GM12878 (cell line): ENCODE results near the gene KDM4C. TPM values are rescaled to one million over a fixed set of nuclear protein-coding genes. Genes with fewer than 3 reads are reported as not detected.

Experiments
- ATAC-seq: fragments of 200-7000 bp; cut with Tn5 transposase; 3 replicates; pipeline ENCODE4 v1.9.1; 2020; ENCODE audit warnings: mild to moderate bottlenecking, moderate library complexity
- BruUV-seq: library from RNA; stranded (reverse); fragments of 400-500 nt; replicated peaks from 2 replicates; lab custom pipeline; 2021; lab: Mats Ljungman, UMichigan
- CTCF ChIA-PET: fragments of 300-600 bp; sonication (Branson Sonifier 250); formaldehyde crosslinking; extraction: SDS; loops from one replicate; lab custom pipeline; 2021; ENCODE audit warnings: inconsistent platforms; lab: Yijun Ruan, JAX
- POLR2A ChIA-PET: fragments of 350-600 bp; formaldehyde crosslinking; extraction: SDS; loops from one replicate; lab custom pipeline; 2021; ENCODE audit warnings: inconsistent platforms; lab: Charles Lee
- RAD21 ChIA-PET: fragments of 300-600 bp; sonication (Branson Sonifier 250); formaldehyde crosslinking; loops from one replicate; lab custom pipeline; 2023; ENCODE audit warnings: antibody characterized with exemption; ENCODE audit not compliant: unreplicated experiment; lab: Charles Lee
- SMC1A ChIA-PET: fragments of 300-600 bp; sonication (Branson Sonifier 250); formaldehyde crosslinking; loops from one replicate; lab custom pipeline; 2023; ENCODE audit not compliant: unreplicated experiment, uncharacterized antibody; lab: Charles Lee
- DNase-seq: peaks from one replicate; pipeline ENCODE4 v3.0.0-alpha.2; 2011; ENCODE audit warnings: low read depth, low spot score
- FAIRE-seq: peaks from 3 replicates; lab custom pipeline; 2011; peaks lifted over from hg19 to GRCh38; lab: Jason Lieb, UNC
- H2AFZ ChIP-seq: 2 replicates; pipeline ENCODE4 v1.6.0; 2011; ENCODE audit warnings: low read depth, low read length, control low read depth; ENCODE audit not compliant: control insufficient read depth
- H3K27ac ChIP-seq: 2 replicates; pipeline ENCODE4 v1.5.1; 2011; ENCODE audit warnings: control low read depth; ENCODE audit not compliant: control insufficient read depth, insufficient read depth
- H3K27me3 ChIP-seq, 2 experiments: replicated peaks in 1 of 2; 2 replicates each; pipeline versions ENCODE4 v1.6.0 to v1.6.1; 2011; ENCODE audit warnings: low read length in 1 of 2; ENCODE audit not compliant: control insufficient read depth in 2 of 2, insufficient read depth in 2 of 2
- H3K36me3 ChIP-seq, 2 experiments: 2 replicates each; pipeline ENCODE4 v1.5.1; 2011; ENCODE audit warnings: low read length in 1 of 2; ENCODE audit not compliant: control insufficient read depth in 2 of 2, insufficient read depth in 2 of 2
- H3K4me1 ChIP-seq: 2 replicates; pipeline ENCODE4 v1.6.1; 2011; ENCODE audit warnings: mild to moderate bottlenecking, low read length, moderate library complexity, mixed read lengths; ENCODE audit not compliant: control insufficient read depth, insufficient read depth
- H3K4me2 ChIP-seq: 2 replicates; pipeline ENCODE4 v1.6.0; 2011; ENCODE audit warnings: control low read depth; ENCODE audit not compliant: control insufficient read depth, insufficient read depth
- H3K4me3 ChIP-seq: fragments of 200-600 bp; sonication (generic); 2 replicates; pipeline ENCODE4 v1.5.1; 2016
- H3K79me2 ChIP-seq: 2 replicates; pipeline ENCODE4 v1.6.0; 2011; ENCODE audit warnings: low read length; ENCODE audit not compliant: control insufficient read depth, insufficient read depth
- H3K9ac ChIP-seq: 2 replicates; pipeline ENCODE4 v1.8.0; 2011; ENCODE audit warnings: low read length, control low read depth, mixed read lengths; ENCODE audit not compliant: control insufficient read depth, insufficient read depth
- H3K9me3 ChIP-seq: replicated peaks from 3 replicates; pipeline ENCODE4 v1.5.1; 2011; ENCODE audit warnings: mild to moderate bottlenecking, low read length; ENCODE audit not compliant: control insufficient read depth, insufficient read depth
- H4K20me1 ChIP-seq: 2 replicates; pipeline ENCODE4 v1.6.0; 2011; ENCODE audit not compliant: control insufficient read depth, insufficient read depth
- ATF7 ChIP-seq: fragments of 450-650 bp; IDR thresholded peaks from 2 replicates; pipeline ENCODE4 v1.6.1; 2016; ENCODE audit warnings: low read depth, mild to moderate bottlenecking
- BACH1 ChIP-seq: fragments of 450-650 bp; IDR thresholded peaks from 2 replicates; pipeline ENCODE4 v1.6.1; 2017; ENCODE audit warnings: mild to moderate bottlenecking, borderline replicate concordance
- CEBPZ ChIP-seq: fragments of 150-350 bp; IDR thresholded peaks from 2 replicates; pipeline ENCODE4 v1.6.1; 2016; ENCODE audit warnings: low read depth, low read length
- CHD1 ChIP-seq: IDR thresholded peaks from 2 replicates; pipeline ENCODE4 v1.6.1; 2012; ENCODE audit warnings: low read depth, low read length, improper control_type of control experiment
- CHD2 ChIP-seq: IDR thresholded peaks from 2 replicates; pipeline ENCODE4 v1.6.1; 2011; ENCODE audit warnings: low read depth, low read length, improper control_type of control experiment, borderline replicate concordance
- FOS ChIP-seq: IDR thresholded peaks from 3 replicates; pipeline ENCODE4 v1.6.1; 2011; ENCODE audit warnings: borderline replicate concordance; ENCODE audit not compliant: insufficient read length; ENCODE audit errors: extremely low read depth
- POLR2AphosphoS5 ChIP-seq: IDR thresholded peaks from 2 replicates; pipeline ENCODE4 v1.6.1; 2011; ENCODE audit warnings: mild to moderate bottlenecking, low read length, inconsistent platforms
- RCOR1 ChIP-seq: conservative IDR thresholded peaks from 2 replicates; pipeline ENCODE4 v1.6.1; 2012; ENCODE audit warnings: low read depth, low read length, improper control_type of control experiment
- SIX5 ChIP-seq: IDR thresholded peaks from 2 replicates; pipeline ENCODE4 v1.6.1; 2011; ENCODE audit warnings: mild to moderate bottlenecking, low read depth, low read length, moderate library complexity; ENCODE audit not compliant: severe bottlenecking
- YY1 ChIP-seq: IDR thresholded peaks from 2 replicates; pipeline ENCODE4 v1.6.1; 2011; ENCODE audit warnings: low read depth, mild to moderate bottlenecking, low read length
- WGBS: methylation state at CpG from one replicate; pipeline ENCODE4 v1.1.6; 2016; ENCODE audit warnings: low lambda C conversion rate; ENCODE audit not compliant: insufficient replicate concordance, insufficient coverage; ENCODE audit errors: missing lambda C conversion rate; 5-methylcytosine and 5-hydroxymethylcytosine counted together
- in situ Hi-C: fragments of 300-500 bp; cut with MboI; formaldehyde crosslinking; loops from 9 replicates; pipeline ENCODE4 v1.14.3; 2018; ENCODE audit warnings: mixed read lengths
- intact Hi-C: fragments of 100-400 bp; cut with micrococcal nuclease; formaldehyde crosslinking; loops from one replicate; pipeline ENCODE4 v1.14.2; 2022; ENCODE audit not compliant: unreplicated experiment
- polyA plus RNA-seq, 11 experiments: library from polyadenylated mRNA; depleted of rRNA in 4 of 11; unstranded in 6 of 11; stranded (reverse) in 5 of 11; fragments of >200 nt; fragmentation: Nextera tagmentation in 4 of 11; fragmentation: Illumina TruSeq in 1 of 11; extraction: Ambion mirVana in 4 of 11; extraction: Trizol in 1 of 11; gene quantifications; 1 replicate in 1 of 11; 2 replicates in 10 of 11; pipeline versions ENCODE4 v1.2.1 to v1.2.3, GENCODE V29; 2011 to 2016; ENCODE audit warnings: inconsistent platforms in 2 of 11, missing spikeins in 2 of 11, low read depth in 1 of 11
- total RNA-seq, 4 experiments: library from RNA; depleted of rRNA in 3 of 4; stranded (reverse); fragments of >200 nt in 3 of 4; fragmentation: Illumina TruSeq in 1 of 4; extraction: Trizol in 1 of 4; gene quantifications; 2 replicates each; pipeline versions ENCODE4 v1.2.1 to v1.2.3, GENCODE V29; 2013 to 2021
- TF ChIP-seq, protein P1 (sequence below): fragments of 450-650 bp; IDR thresholded peaks from 2 replicates; pipeline ENCODE4 v1.6.1; 2016; ENCODE audit warnings: mild to moderate bottlenecking
- TF ChIP-seq, protein P2 (sequence below): IDR thresholded peaks from 2 replicates; pipeline ENCODE4 v1.6.1; 2011; ENCODE audit warnings: low read depth, low read length, improper control_type of control experiment, borderline replicate concordance

Gene KDM4C
- total and polyA plus RNA-seq, 10 of the 15 experiments (the other 5 are each of a cell fraction or from before 2014, with no cell fraction given): 6.8 to 41.2 (median 20.1) TPM

- Histone ChIP-seq H4K20me1 (no peaks in the 10 kb centered on the region), H3K36me3 (peaks cover 3 to 10% of the 10 kb centered on the region in 2 experiments), H3K27me3 (no peaks in the 10 kb centered on the region), H2AFZ (no peak overlapping the region), H3K4me2 (no peak overlapping the region), H3K27ac (no peak overlapping the region), H3K9ac (no peak overlapping the region), H3K79me2 (no peaks in the 10 kb centered on the region), H3K4me1 (peaks cover 3% of the 10 kb centered on the region), H3K9me3 (no peaks in the 10 kb centered on the region), H3K4me3 (no peak overlapping the region)
- RAD21 ChIA-PET: no interaction called here
- CTCF ChIA-PET: interaction anchor here (0.6 kb wide), 1 partner anchor 211 kb away, joined by 3 read pairs; no protein-coding TSS in a partner anchor
- no TSS peak for BruUV-seq
- SMC1A ChIA-PET: interaction anchor here (0.6 to 1.3 kb wide), 2 partner anchors 12 to 341 kb away, joined by 3 to 4 read pairs; no protein-coding TSS in a partner anchor
- ATAC-seq (no peak), DNase-seq (no peak), FAIRE-seq (no peak)
- POLR2A ChIA-PET: interaction anchor here (0.5 to 1.1 kb wide), 2 partner anchors 55 to 108 kb away, joined by 3 to 6 read pairs; no protein-coding TSS in a partner anchor
- WGBS: 94% methylated on average over 4 of the region's 4 CpGs
- intact Hi-C loops (no loop called here), in situ Hi-C loops (no loop called here)
- TF ChIP-seq SIX5 (no peak), POLR2AphosphoS5 (no peak), CHD2 (no peak), CEBPZ (no peak), RCOR1 (no peak), YY1 (no peak), BACH1 (no peak), ATF7 (no peak), CHD1 (no peak), FOS (no peak)
- TF ChIP-seq, protein P1, sequence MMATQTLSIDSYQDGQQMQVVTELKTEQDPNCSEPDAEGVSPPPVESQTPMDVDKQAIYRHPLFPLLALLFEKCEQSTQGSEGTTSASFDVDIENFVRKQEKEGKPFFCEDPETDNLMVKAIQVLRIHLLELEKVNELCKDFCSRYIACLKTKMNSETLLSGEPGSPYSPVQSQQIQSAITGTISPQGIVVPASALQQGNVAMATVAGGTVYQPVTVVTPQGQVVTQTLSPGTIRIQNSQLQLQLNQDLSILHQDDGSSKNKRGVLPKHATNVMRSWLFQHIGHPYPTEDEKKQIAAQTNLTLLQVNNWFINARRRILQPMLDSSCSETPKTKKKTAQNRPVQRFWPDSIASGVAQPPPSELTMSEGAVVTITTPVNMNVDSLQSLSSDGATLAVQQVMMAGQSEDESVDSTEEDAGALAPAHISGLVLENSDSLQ: no peak
- TF ChIP-seq, protein P2, sequence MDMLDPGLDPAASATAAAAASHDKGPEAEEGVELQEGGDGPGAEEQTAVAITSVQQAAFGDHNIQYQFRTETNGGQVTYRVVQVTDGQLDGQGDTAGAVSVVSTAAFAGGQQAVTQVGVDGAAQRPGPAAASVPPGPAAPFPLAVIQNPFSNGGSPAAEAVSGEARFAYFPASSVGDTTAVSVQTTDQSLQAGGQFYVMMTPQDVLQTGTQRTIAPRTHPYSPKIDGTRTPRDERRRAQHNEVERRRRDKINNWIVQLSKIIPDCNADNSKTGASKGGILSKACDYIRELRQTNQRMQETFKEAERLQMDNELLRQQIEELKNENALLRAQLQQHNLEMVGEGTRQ: no peak
Observed at GRCh38 chr9:7123743-7124142, 366.0 kb downstream of the KDM4C start.
